HepG2 (cell line): ENCODE data around the gene GNA12. TPM values are rescaled to one million over a fixed set of nuclear protein-coding genes. Genes with fewer than 3 reads are reported as not detected.
A peak's percentile ranks its signal among the peaks of the same experiment; 100 is the strongest.

Experiments
- ATAC-seq: fragments of 200-7000 bp; cut with Tn5 transposase; 3 replicates; pipeline ENCODE4 v1.9.1; 2020; ENCODE audit warnings: mild to moderate bottlenecking, moderate library complexity
- BruUV-seq: library from RNA; stranded (reverse); fragments of 400-500 nt; replicated peaks from 2 replicates; lab custom pipeline; 2021; lab: Mats Ljungman, UMichigan
- CTCF ChIA-PET: fragments of 300-600 bp; formaldehyde crosslinking; extraction: SDS; loops from one replicate; lab custom pipeline; 2021; ENCODE audit warnings: low total read pairs, inconsistent platforms, low intra/inter-chr PET ratio; lab: Yijun Ruan, JAX
- POLR2A ChIA-PET: fragments of 350-600 bp; sonication (Branson Sonifier 250); formaldehyde crosslinking; loops from one replicate; lab custom pipeline; 2020; ENCODE audit warnings: antibody characterized with exemption, inconsistent platforms; lab: Yijun Ruan, JAX
- DNase-seq: peaks from one replicate; pipeline ENCODE4 v3.0.0-alpha.2; 2015; ENCODE audit warnings: low spot score
- FAIRE-seq: peaks from 3 replicates; lab custom pipeline; 2011; peaks lifted over from hg19 to GRCh38; lab: Jason Lieb, UNC
- H2AFZ ChIP-seq: one replicate; pipeline ENCODE4 v1.6.1; 2011; ENCODE audit warnings: low read length, inconsistent platforms
- H3K27ac ChIP-seq: fragments of 300-600 bp; 3 replicates; pipeline ENCODE4 v1.8.0; 2011; ENCODE audit warnings: mixed run types, mild to moderate bottlenecking, mixed read lengths, low read length, inconsistent platforms; ENCODE audit not compliant: insufficient read depth; ENCODE audit errors: extremely low read length
- H3K27me3 ChIP-seq, 2 experiments: fragments of 200-600 bp in 1 of 2; 2 replicates in 1 of 2; 3 replicates in 1 of 2; pipeline versions ENCODE4 v1.6.0 to v1.8.0; 2011; ENCODE audit warnings: low read length in 2 of 2, mild to moderate bottlenecking in 2 of 2, moderate library complexity in 2 of 2, inconsistent platforms in 1 of 2; ENCODE audit not compliant: insufficient read depth in 2 of 2, control insufficient read depth in 1 of 2
- H3K36me3 ChIP-seq, 2 experiments: fragments of 200-600 bp in 1 of 2; replicated peaks in 1 of 2; 2 replicates in 1 of 2; 3 replicates in 1 of 2; pipeline versions ENCODE4 v1.5.1 to v1.8.0; 2011; ENCODE audit warnings: low read length in 2 of 2, inconsistent platforms in 1 of 2; ENCODE audit not compliant: insufficient read depth in 2 of 2, control insufficient read depth in 1 of 2
- H3K4me1 ChIP-seq: 2 replicates; pipeline ENCODE4 v1.5.1; 2012; ENCODE audit warnings: low read length, inconsistent platforms; ENCODE audit not compliant: insufficient read depth
- H3K4me2 ChIP-seq: 2 replicates; pipeline ENCODE4 v1.6.0; 2011; ENCODE audit warnings: low read depth, low read length, inconsistent platforms
- H3K4me3 ChIP-seq, 3 experiments: fragments of 200-600 bp in 1 of 3; sonication (generic), shearing (Covaris generic) in 1 of 3; replicated peaks in 1 of 3; 2 replicates each; pipeline ENCODE4 v1.5.1; 2011 to 2016; ENCODE audit warnings: low read length in 3 of 3, inconsistent platforms in 2 of 3, low read depth in 2 of 3, mild to moderate bottlenecking in 2 of 3, control low read depth in 1 of 3, mixed read lengths in 1 of 3; ENCODE audit not compliant: insufficient read depth in 1 of 3
- H3K79me2 ChIP-seq: one replicate; pipeline ENCODE4 v1.6.1; 2011; ENCODE audit warnings: low read length, inconsistent platforms; ENCODE audit not compliant: insufficient read depth
- H3K9ac ChIP-seq: 2 replicates; pipeline ENCODE4 v1.6.0; 2011; ENCODE audit warnings: mild to moderate bottlenecking, low read depth, low read length, inconsistent platforms; ENCODE audit not compliant: insufficient read depth
- H3K9me3 ChIP-seq: 2 replicates; pipeline ENCODE4 v1.5.1; 2012; ENCODE audit warnings: mild to moderate bottlenecking, low read length
- H4K20me1 ChIP-seq: 2 replicates; pipeline ENCODE4 v1.6.0; 2011; ENCODE audit warnings: inconsistent platforms, mild to moderate bottlenecking, low read length, moderate library complexity; ENCODE audit not compliant: insufficient read depth
- GPBP1L1 ChIP-seq: sonication (generic); formaldehyde crosslinking; IDR thresholded peaks from 2 replicates; pipeline ENCODE4 v1.5.0; 2020; ENCODE audit warnings: mild to moderate bottlenecking, missing genetic modification reagents
- LCORL ChIP-seq, 2 experiments: fragments of 450-650 bp in 1 of 2; sonication (generic) in 1 of 2; formaldehyde crosslinking in 1 of 2; IDR thresholded peaks; 2 replicates each; pipeline versions ENCODE4 v1.5.0 to v1.6.1; 2017 to 2020; ENCODE audit warnings: antibody characterized with exemption in 1 of 2, missing genetic modification reagents in 1 of 2
- MAX ChIP-seq: IDR thresholded peaks from 2 replicates; pipeline ENCODE4 v1.6.1; 2012; ENCODE audit warnings: inconsistent platforms
- PCBP1 ChIP-seq: fragments of 200-400 bp; formaldehyde crosslinking; IDR thresholded peaks from 2 replicates; pipeline ENCODE4 v1.6.1; 2017; ENCODE audit warnings: mild to moderate bottlenecking, low read depth, low read length, borderline replicate concordance
- SMYD3 ChIP-seq: sonication (generic); formaldehyde crosslinking; IDR thresholded peaks from 2 replicates; pipeline ENCODE4 v1.8.1; 2023; ENCODE audit warnings: mild to moderate bottlenecking, missing genetic modification reagents
- ZMYM2 ChIP-seq: sonication (generic); formaldehyde crosslinking; IDR thresholded peaks from 2 replicates; pipeline ENCODE4 v1.8.0; 2022; ENCODE audit warnings: mild to moderate bottlenecking, missing genetic modification reagents
- ZNF136 ChIP-seq: sonication (generic); formaldehyde crosslinking; IDR thresholded peaks from 2 replicates; pipeline ENCODE4 v1.8.1; 2022; ENCODE audit warnings: low read depth, mild to moderate bottlenecking, moderate library complexity, missing genetic modification reagents
- ZNF713 ChIP-seq: sonication (generic); formaldehyde crosslinking; IDR thresholded peaks from 2 replicates; pipeline ENCODE4 v1.4.0; 2020; ENCODE audit warnings: mild to moderate bottlenecking, missing genetic modification reagents
- ZNF761 ChIP-seq: sonication (generic); formaldehyde crosslinking; conservative IDR thresholded peaks from 2 replicates; pipeline ENCODE4 v1.4.0; 2020; ENCODE audit warnings: mild to moderate bottlenecking, missing genetic modification reagents
- ZNF777 ChIP-seq: sonication (generic); formaldehyde crosslinking; IDR thresholded peaks from 2 replicates; pipeline ENCODE4 v1.4.0; 2020; ENCODE audit warnings: missing genetic modification reagents
- WGBS: methylation state at CpG from one replicate; pipeline ENCODE4 v1.1.6; 2017; ENCODE audit warnings: low lambda C conversion rate; 5-methylcytosine and 5-hydroxymethylcytosine counted together
- in situ Hi-C: cut with HindIII; loops from 2 replicates; pipeline ENCODE4 v1.10.0; 2017; ENCODE audit warnings: low pct_unique_long_range_greater_than_20kb; ENCODE audit not compliant: extremely low pct_ligation_motif_present
- intact Hi-C: fragments of 100-400 bp; cut with micrococcal nuclease; formaldehyde crosslinking; loops from one replicate; pipeline ENCODE4 v1.10.0; 2022; ENCODE audit not compliant: unreplicated experiment
- polyA plus RNA-seq, 8 experiments: library from polyadenylated mRNA; depleted of rRNA in 3 of 8; stranded (reverse) in 7 of 8; unstranded in 1 of 8; fragments of >200 nt; fragmentation: Illumina TruSeq in 4 of 8; extraction: Trizol in 4 of 8; gene quantifications; 2 replicates each; pipeline versions ENCODE4 v1.2.1 to v1.2.3, GENCODE V29; 2011 to 2016; ENCODE audit warnings: low read depth in 4 of 8, missing spikeins in 1 of 8, mixed read lengths in 1 of 8; ENCODE audit not compliant: insufficient read depth in 1 of 8
- total RNA-seq, 5 experiments: library from RNA; depleted of rRNA; stranded (reverse); fragments of >200 nt; fragmentation: Illumina TruSeq; extraction: Trizol; gene quantifications; 2 replicates each; pipeline ENCODE4 v1.2.3, GENCODE V29; 2016; ENCODE audit warnings: low read depth in 1 of 5

GNA12 gene
- total and polyA plus RNA-seq, 2 of the 13 experiments (the other 11 are each of a cell fraction or from before 2014, with no cell fraction given), result 16.2 to 50.9 TPM

- Histone ChIP-seq H3K36me3 (peaks cover 24 to 59% of the 10 kb centered on the region in 2 experiments; a peak in 4 of 5 replicates), H3K4me1 (no peaks in the 10 kb centered on the region), H3K9ac (no peak overlapping the region), H4K20me1 (no peaks in the 10 kb centered on the region), H3K79me2 (peaks cover 6% of the 10 kb centered on the region), H3K4me3 (no peak overlapping the region), H3K27ac (no peak overlapping the region), H3K4me2 (no peak overlapping the region), H3K27me3 (no peaks in the 10 kb centered on the region), H2AFZ (no peak overlapping the region), H3K9me3 (no peaks in the 10 kb centered on the region)
- no peak for DNase-seq
- 0 out of 2 replicates have a peak, but pooled peaks have one; percentile 15 for TF ChIP-seq LCORL (IDR thresholded peaks at IDR 0.05)
- no peak for TF ChIP-seq LCORL (CRISPR knock-in tag; IDR thresholded peaks at IDR 0.05)
- TF ChIP-seq ZMYM2 (CRISPR knock-in tag), result no peak
- no TSS peak for BruUV-seq
- ChIA-PET CTCF (no interaction called here), POLR2A (no interaction called here)
- in situ Hi-C loops (no loop called here), intact Hi-C loops (no loop called here)
- 100% methylated on average over 4 of the region's 11 CpGs for WGBS
- FAIRE-seq, result no peak
- ATAC-seq, result no peak
Measured at GRCh38 chr7:2786607-2787116, 57.4 kb downstream of the GNA12 start.

- H4K20me1 ChIP-seq, result no peaks in the 10 kb centered on the region
- no peak overlapping the region for H3K4me3 ChIP-seq
- TF ChIP-seq ZNF761 (CRISPR knock-in tag) (no peak), ZNF777 (CRISPR knock-in tag) (no peak), GPBP1L1 (CRISPR knock-in tag) (no peak), ZNF136 (no peak), ZMYM2 (CRISPR knock-in tag) (no peak), ZNF713 (CRISPR knock-in tag) (no peak), MAX (no peak), PCBP1 (no peak), SMYD3 (CRISPR knock-in tag) (no peak)
- H3K27ac ChIP-seq, result no peak overlapping the region
- CTCF ChIA-PET, result no interaction called here
- no peaks in the 10 kb centered on the region for H3K9me3 ChIP-seq
- WGBS, result 86% methylated on average over 6 of the region's 6 CpGs
- no TSS peak for BruUV-seq
- in situ Hi-C loops, result no loop called here
- H3K27me3 ChIP-seq, result no peaks in the 10 kb centered on the region
- peaks cover 25 to 53% of the 10 kb centered on the region in 2 experiments for H3K36me3 ChIP-seq
- no peak for FAIRE-seq
- peaks cover 4% of the 10 kb centered on the region for H3K79me2 ChIP-seq
- H2AFZ ChIP-seq, result no peak overlapping the region
- ATAC-seq, result no peak
- intact Hi-C loops, result no loop called here
- DNase-seq, result no peak
- no peak overlapping the region for H3K4me2 ChIP-seq
- POLR2A ChIA-PET, result no interaction called here
- H3K4me1 ChIP-seq, result no peaks in the 10 kb centered on the region
- H3K9ac ChIP-seq, result no peak overlapping the region
Measured at GRCh38 chr7:2785071-2785500, 59.0 kb downstream of the GNA12 start.
